Neural progenitor cell (in vitro differentiated cells): ENCODE data around the gene C16orf46. TPM values are rescaled to one million over a fixed set of nuclear protein-coding genes. Genes with fewer than 3 reads are reported as not detected.

Source experiments
- DNase-seq: peaks from one replicate; pipeline ENCODE4 v3.0.0-alpha.2; 2016; ENCODE audit warnings: low spot score
- H2AFZ ChIP-seq: fragments of 200-600 bp; sonication (generic); replicated peaks from 2 replicates; pipeline ENCODE4 v1.6.1; 2016; ENCODE audit warnings: antibody characterized with exemption
- H3F3A ChIP-seq: fragments of 200-600 bp; sonication (generic); 2 replicates; pipeline ENCODE4 v1.6.1; 2016; ENCODE audit warnings: antibody characterized with exemption, low read depth
- H3K27ac ChIP-seq: fragments of 200-600 bp; sonication (generic); 2 replicates; pipeline ENCODE4 v1.5.1; 2016; ENCODE audit warnings: mild to moderate bottlenecking
- H3K27me3 ChIP-seq: fragments of 200-600 bp; sonication (generic); 2 replicates; pipeline ENCODE4 v1.6.1; 2016; ENCODE audit warnings: mild to moderate bottlenecking, moderate library complexity
- H3K36me3 ChIP-seq: fragments of 200-600 bp; sonication (generic); 2 replicates; pipeline ENCODE4 v1.5.1; 2016
- H3K4me1 ChIP-seq: fragments of 200-600 bp; sonication (generic); 2 replicates; pipeline ENCODE4 v1.6.1; 2016; ENCODE audit warnings: mixed run types
- H3K4me2 ChIP-seq: fragments of 200-600 bp; sonication (generic); 2 replicates; pipeline ENCODE4 v1.6.1; 2016
- H3K4me3 ChIP-seq: fragments of 200-600 bp; sonication (generic); 2 replicates; pipeline ENCODE4 v1.5.1; 2016
- H3K79me2 ChIP-seq: fragments of 200-600 bp; sonication (generic); 2 replicates; pipeline ENCODE4 v1.6.1; 2016; ENCODE audit warnings: low read depth
- H3K9ac ChIP-seq: fragments of 200-600 bp; sonication (generic); 2 replicates; pipeline ENCODE4 v1.6.1; 2016
- H3K9me3 ChIP-seq: fragments of 200-600 bp; sonication (generic); 2 replicates; pipeline ENCODE4 v1.5.1; 2016; ENCODE audit warnings: low read depth
- H4K20me1 ChIP-seq: fragments of 200-600 bp; sonication (generic); 2 replicates; pipeline ENCODE4 v1.6.1; 2016; ENCODE audit warnings: low read depth
- H3K27ac Mint-ChIP-seq: 3 replicates; pipeline ENCODE4 v1.8.0; 2021; ENCODE audit warnings: mixed read lengths
- H3K27me3 Mint-ChIP-seq: 2 replicates; pipeline ENCODE4 v1.8.0; 2022; ENCODE audit warnings: low read depth, mild to moderate bottlenecking, inconsistent platforms, moderate library complexity, mixed read lengths; ENCODE audit not compliant: insufficient read depth
- H3K36me3 Mint-ChIP-seq: 3 replicates; pipeline ENCODE4 v1.8.0; 2021; ENCODE audit warnings: mixed read lengths
- H3K4me1 Mint-ChIP-seq: 3 replicates; pipeline ENCODE4 v1.8.0; 2021; ENCODE audit warnings: mixed read lengths
- H3K4me3 Mint-ChIP-seq: 3 replicates; pipeline ENCODE4 v1.8.0; 2021; ENCODE audit warnings: mild to moderate bottlenecking, moderate library complexity, mixed read lengths
- H3K9me3 Mint-ChIP-seq: 3 replicates; pipeline ENCODE4 v1.8.0; 2020; ENCODE audit warnings: mixed read lengths
- EZH2 ChIP-seq: fragments of 200-600 bp; sonication (generic); IDR thresholded peaks from 2 replicates; pipeline ENCODE4 v1.6.1; 2017; ENCODE audit warnings: antibody characterized with exemption, mild to moderate bottlenecking, moderate library complexity
- EZH2phosphoT487 ChIP-seq: fragments of 200-600 bp; sonication (generic); IDR thresholded peaks from 2 replicates; pipeline ENCODE4 v1.6.1; 2017; ENCODE audit warnings: antibody characterized with exemption
- total RNA-seq: library from RNA; depleted of rRNA; stranded (reverse); fragments of >200 nt; gene quantifications from 2 replicates; pipeline ENCODE4 v1.2.3, GENCODE V29; 2015; ENCODE audit warnings: low replicate concordance
- TF ChIP-seq, protein P1 (sequence below): fragments of 200-600 bp; sonication (generic); IDR thresholded peaks from 2 replicates; pipeline ENCODE4 v1.5.1; 2017; ENCODE audit warnings: antibody characterized with exemption, mild to moderate bottlenecking

C16orf46 gene
- total RNA-seq, 1 donor from 2014 or later: 1.7 TPM

DNA sequence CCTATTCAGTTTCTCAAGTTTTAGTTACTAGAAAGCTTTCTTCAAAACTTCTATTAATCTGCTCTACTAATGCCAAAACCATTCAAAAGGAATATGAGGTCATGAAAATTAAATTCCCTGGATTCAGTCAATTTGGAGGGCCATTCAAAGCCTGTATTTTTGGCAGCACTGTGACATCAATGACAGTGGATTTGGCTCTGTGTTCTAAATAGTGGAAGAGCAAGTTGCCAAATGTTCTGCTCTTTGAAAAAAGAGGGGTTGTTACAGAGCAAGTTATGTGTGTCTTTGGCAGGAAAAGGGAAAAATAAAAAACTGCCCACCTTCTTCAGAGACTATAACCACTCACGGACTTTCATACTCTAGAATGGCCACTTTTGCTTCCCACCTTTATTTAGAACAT, 3.2 kb upstream of the C16orf46 start:
- Histone ChIP-seq H3K4me2 (no peak overlapping the region), H3K27me3 (no peaks in the 10 kb centered on the region), H3K4me3 (no peak overlapping the region), H3K79me2 (no peaks in the 10 kb centered on the region), H3K4me1 (peaks cover 4% of the 10 kb centered on the region), H4K20me1 (no peaks in the 10 kb centered on the region), H2AFZ (no peak overlapping the region), H3K36me3 (no peaks in the 10 kb centered on the region), H3K9me3 (no peaks in the 10 kb centered on the region), H3F3A (peaks cover 33% of the 10 kb centered on the region), H3K27ac (no peak overlapping the region), H3K9ac (no peak overlapping the region)
- TF ChIP-seq EZH2 (no peak), EZH2phosphoT487 (no peak)
- TF ChIP-seq, protein P1, sequence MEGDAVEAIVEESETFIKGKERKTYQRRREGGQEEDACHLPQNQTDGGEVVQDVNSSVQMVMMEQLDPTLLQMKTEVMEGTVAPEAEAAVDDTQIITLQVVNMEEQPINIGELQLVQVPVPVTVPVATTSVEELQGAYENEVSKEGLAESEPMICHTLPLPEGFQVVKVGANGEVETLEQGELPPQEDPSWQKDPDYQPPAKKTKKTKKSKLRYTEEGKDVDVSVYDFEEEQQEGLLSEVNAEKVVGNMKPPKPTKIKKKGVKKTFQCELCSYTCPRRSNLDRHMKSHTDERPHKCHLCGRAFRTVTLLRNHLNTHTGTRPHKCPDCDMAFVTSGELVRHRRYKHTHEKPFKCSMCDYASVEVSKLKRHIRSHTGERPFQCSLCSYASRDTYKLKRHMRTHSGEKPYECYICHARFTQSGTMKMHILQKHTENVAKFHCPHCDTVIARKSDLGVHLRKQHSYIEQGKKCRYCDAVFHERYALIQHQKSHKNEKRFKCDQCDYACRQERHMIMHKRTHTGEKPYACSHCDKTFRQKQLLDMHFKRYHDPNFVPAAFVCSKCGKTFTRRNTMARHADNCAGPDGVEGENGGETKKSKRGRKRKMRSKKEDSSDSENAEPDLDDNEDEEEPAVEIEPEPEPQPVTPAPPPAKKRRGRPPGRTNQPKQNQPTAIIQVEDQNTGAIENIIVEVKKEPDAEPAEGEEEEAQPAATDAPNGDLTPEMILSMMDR: no peak
- Mint-ChIP-seq H3K27me3 (no peaks in the 10 kb centered on the region), H3K27ac (no peak overlapping the region), H3K4me1 (peaks cover 8% of the 10 kb centered on the region), H3K36me3 (peaks cover 2% of the 10 kb centered on the region), H3K9me3 (no peaks in the 10 kb centered on the region), H3K4me3 (no peak overlapping the region)
- no peak for DNase-seq

DNA sequence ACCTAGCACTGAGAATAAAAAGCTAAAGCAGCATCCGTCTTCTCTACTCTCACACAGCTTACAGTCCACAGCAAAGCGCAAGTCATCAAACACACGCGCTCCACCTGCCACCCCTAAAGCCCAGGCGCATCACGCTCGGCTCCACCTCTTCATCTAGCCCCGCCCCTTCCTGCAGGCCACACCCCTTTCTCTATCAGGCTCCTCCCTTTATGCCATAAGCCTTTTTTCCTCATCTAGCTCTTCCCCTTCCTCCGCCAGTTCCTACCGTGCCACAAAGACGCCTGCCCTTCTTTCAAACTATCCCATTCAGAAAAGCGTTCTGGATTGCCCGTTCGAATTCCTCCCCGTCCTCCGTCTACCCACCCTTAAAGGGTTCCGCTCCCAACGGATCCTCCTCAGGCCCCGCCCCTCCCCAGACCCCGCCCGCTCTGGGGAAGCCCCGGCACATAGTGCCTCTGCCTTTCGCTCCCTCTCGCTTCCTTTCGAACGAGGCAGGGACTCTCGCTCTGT, 417 bp downstream of the C16orf46 start:
- peaks cover 5% of the 10 kb centered on the region for H3K36me3 Mint-ChIP-seq
- peak; percentile 91 for DNase-seq
- Histone ChIP-seq H3K9ac (no peak overlapping the region), H3K4me3 (peak overlapping the region; percentile 81), H2AFZ (peak overlapping the region; percentile 91), H3F3A (peaks cover 37% of the 10 kb centered on the region), H3K27me3 (no peaks in the 10 kb centered on the region), H3K36me3 (no peaks in the 10 kb centered on the region), H4K20me1 (no peaks in the 10 kb centered on the region), H3K79me2 (no peaks in the 10 kb centered on the region), H3K27ac (peak overlapping the region; percentile 46), H3K9me3 (no peaks in the 10 kb centered on the region), H3K4me1 (peaks cover 17% of the 10 kb centered on the region), H3K4me2 (peak overlapping the region; percentile 89)
- TF ChIP-seq, protein P1: no peak
- TF ChIP-seq EZH2phosphoT487 (no peak), EZH2 (no peak)
- H3K4me3 Mint-ChIP-seq: no peak overlapping the region
- peaks cover 11% of the 10 kb centered on the region for H3K4me1 Mint-ChIP-seq
- H3K9me3 Mint-ChIP-seq: no peaks in the 10 kb centered on the region
- no peak overlapping the region for H3K27ac Mint-ChIP-seq
- no peaks in the 10 kb centered on the region for H3K27me3 Mint-ChIP-seq

DNA sequence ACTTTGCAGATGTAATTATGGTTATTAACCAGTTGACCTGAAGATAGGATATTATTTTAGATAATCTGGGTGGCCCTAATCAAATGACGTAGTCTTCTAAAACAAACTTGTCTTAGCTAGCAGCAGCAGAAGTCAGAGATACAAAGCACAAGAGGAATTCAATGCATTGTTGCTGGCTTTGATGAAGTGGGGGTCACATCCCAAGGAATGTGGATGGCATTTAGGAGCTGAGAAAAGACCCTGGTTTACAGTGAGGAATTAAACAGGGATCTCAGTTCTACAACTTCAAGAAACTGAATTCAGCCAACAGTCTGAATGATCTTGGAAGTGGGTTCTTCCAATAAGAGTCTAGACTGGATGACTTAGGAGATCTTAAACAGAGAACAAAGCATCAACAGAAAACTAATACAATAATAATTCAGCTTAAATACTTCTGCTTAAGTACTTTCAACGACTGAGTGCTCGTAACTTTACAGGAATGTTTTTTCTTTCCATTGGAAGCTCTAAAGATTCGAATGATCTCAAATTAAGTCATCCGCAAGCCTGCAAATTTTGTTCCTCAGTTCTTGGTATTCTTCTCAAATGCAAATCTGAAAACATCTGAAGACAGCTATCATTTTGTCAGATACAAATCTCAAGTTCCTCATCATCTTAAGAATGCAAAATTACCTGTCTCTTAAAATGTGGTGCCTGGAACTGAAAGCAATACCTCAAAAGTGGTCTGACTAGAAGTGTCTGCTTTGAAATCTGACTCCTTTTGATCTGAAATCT, 3.3 kb downstream of the C16orf46 start:
- Histone ChIP-seq H3K9ac (no peak overlapping the region), H3K79me2 (no peaks in the 10 kb centered on the region), H3K4me1 (peaks cover 17% of the 10 kb centered on the region), H3K9me3 (no peaks in the 10 kb centered on the region), H3F3A (peaks cover 32% of the 10 kb centered on the region), H3K36me3 (no peaks in the 10 kb centered on the region), H3K4me2 (peak overlapping the region; percentile 36), H3K4me3 (no peak overlapping the region), H4K20me1 (no peaks in the 10 kb centered on the region), H3K27me3 (no peaks in the 10 kb centered on the region), H2AFZ (no peak overlapping the region), H3K27ac (peak overlapping the region; percentile 76)
- H3K27ac Mint-ChIP-seq: no peak overlapping the region
- peaks cover 8% of the 10 kb centered on the region for H3K36me3 Mint-ChIP-seq
- peaks cover 12% of the 10 kb centered on the region for H3K4me1 Mint-ChIP-seq
- no peak for TF ChIP-seq EZH2phosphoT487
- TF ChIP-seq, protein P1: no peak
- no peaks in the 10 kb centered on the region for H3K9me3 Mint-ChIP-seq
- H3K4me3 Mint-ChIP-seq: no peak overlapping the region
- peak; percentile 64 for DNase-seq
- H3K27me3 Mint-ChIP-seq: no peaks in the 10 kb centered on the region
